GM12878 (cell line): Measurements from ENCODE around the gene ABTB1. TPM values are rescaled to one million over a fixed set of nuclear protein-coding genes. Genes with fewer than 3 reads are reported as not detected.

ENCODE experiments used
- ATAC-seq: fragments of 200-7000 bp; cut with Tn5 transposase; 3 replicates; pipeline ENCODE4 v1.9.1; 2020; ENCODE audit warnings: mild to moderate bottlenecking, moderate library complexity
- BruUV-seq: library from RNA; stranded (reverse); fragments of 400-500 nt; replicated peaks from 2 replicates; lab custom pipeline; 2021; lab: Mats Ljungman, UMichigan
- CTCF ChIA-PET: fragments of 300-600 bp; sonication (Branson Sonifier 250); formaldehyde crosslinking; extraction: SDS; loops from one replicate; lab custom pipeline; 2021; ENCODE audit warnings: inconsistent platforms; lab: Yijun Ruan, JAX
- POLR2A ChIA-PET: fragments of 350-600 bp; formaldehyde crosslinking; extraction: SDS; loops from one replicate; lab custom pipeline; 2021; ENCODE audit warnings: inconsistent platforms; lab: Charles Lee
- RAD21 ChIA-PET: fragments of 300-600 bp; sonication (Branson Sonifier 250); formaldehyde crosslinking; loops from one replicate; lab custom pipeline; 2023; ENCODE audit warnings: antibody characterized with exemption; ENCODE audit not compliant: unreplicated experiment; lab: Charles Lee
- SMC1A ChIA-PET: fragments of 300-600 bp; sonication (Branson Sonifier 250); formaldehyde crosslinking; loops from one replicate; lab custom pipeline; 2023; ENCODE audit not compliant: unreplicated experiment, uncharacterized antibody; lab: Charles Lee
- DNase-seq: peaks from one replicate; pipeline ENCODE4 v3.0.0-alpha.2; 2011; ENCODE audit warnings: low read depth, low spot score
- FAIRE-seq: peaks from 3 replicates; lab custom pipeline; 2011; peaks lifted over from hg19 to GRCh38; lab: Jason Lieb, UNC
- H2AFZ ChIP-seq: 2 replicates; pipeline ENCODE4 v1.6.0; 2011; ENCODE audit warnings: low read depth, low read length, control low read depth; ENCODE audit not compliant: control insufficient read depth
- H3K27ac ChIP-seq: 2 replicates; pipeline ENCODE4 v1.5.1; 2011; ENCODE audit warnings: control low read depth; ENCODE audit not compliant: control insufficient read depth, insufficient read depth
- H3K27me3 ChIP-seq, 2 experiments: replicated peaks in 1 of 2; 2 replicates each; pipeline versions ENCODE4 v1.6.0 to v1.6.1; 2011; ENCODE audit warnings: low read length in 1 of 2; ENCODE audit not compliant: control insufficient read depth in 2 of 2, insufficient read depth in 2 of 2
- H3K36me3 ChIP-seq, 2 experiments: 2 replicates each; pipeline ENCODE4 v1.5.1; 2011; ENCODE audit warnings: low read length in 1 of 2; ENCODE audit not compliant: control insufficient read depth in 2 of 2, insufficient read depth in 2 of 2
- H3K4me1 ChIP-seq: 2 replicates; pipeline ENCODE4 v1.6.1; 2011; ENCODE audit warnings: mild to moderate bottlenecking, low read length, moderate library complexity, mixed read lengths; ENCODE audit not compliant: control insufficient read depth, insufficient read depth
- H3K4me2 ChIP-seq: 2 replicates; pipeline ENCODE4 v1.6.0; 2011; ENCODE audit warnings: control low read depth; ENCODE audit not compliant: control insufficient read depth, insufficient read depth
- H3K4me3 ChIP-seq: fragments of 200-600 bp; sonication (generic); 2 replicates; pipeline ENCODE4 v1.5.1; 2016
- H3K79me2 ChIP-seq: 2 replicates; pipeline ENCODE4 v1.6.0; 2011; ENCODE audit warnings: low read length; ENCODE audit not compliant: control insufficient read depth, insufficient read depth
- H3K9ac ChIP-seq: 2 replicates; pipeline ENCODE4 v1.8.0; 2011; ENCODE audit warnings: low read length, control low read depth, mixed read lengths; ENCODE audit not compliant: control insufficient read depth, insufficient read depth
- H3K9me3 ChIP-seq: replicated peaks from 3 replicates; pipeline ENCODE4 v1.5.1; 2011; ENCODE audit warnings: mild to moderate bottlenecking, low read length; ENCODE audit not compliant: control insufficient read depth, insufficient read depth
- H4K20me1 ChIP-seq: 2 replicates; pipeline ENCODE4 v1.6.0; 2011; ENCODE audit not compliant: control insufficient read depth, insufficient read depth
- BCL11A ChIP-seq: IDR thresholded peaks from 2 replicates; pipeline ENCODE4 v1.6.1; 2011; ENCODE audit warnings: low read depth, low read length
- IRF4 ChIP-seq: IDR thresholded peaks from 2 replicates; pipeline ENCODE4 v1.6.1; 2011; ENCODE audit warnings: low read depth, low read length
- MEF2B ChIP-seq: fragments of 450-650 bp; IDR thresholded peaks from 2 replicates; pipeline ENCODE4 v1.6.1; 2018; ENCODE audit warnings: mild to moderate bottlenecking, moderate library complexity; ENCODE audit not compliant: partially characterized antibody, poor library complexity, severe bottlenecking
- RELB ChIP-seq: fragments of 450-650 bp; IDR thresholded peaks from 2 replicates; pipeline ENCODE4 v1.6.1; 2017; ENCODE audit warnings: low read depth, mild to moderate bottlenecking, moderate library complexity
- TCF3 ChIP-seq: IDR thresholded peaks from 2 replicates; pipeline ENCODE4 v1.6.1; 2012; ENCODE audit warnings: low read depth, mild to moderate bottlenecking, low read length, borderline replicate concordance; ENCODE audit not compliant: insufficient read depth
- ZBED1 ChIP-seq: IDR thresholded peaks from 2 replicates; pipeline ENCODE4 v1.6.1; 2016; ENCODE audit warnings: borderline replicate concordance
- ZSCAN29 ChIP-seq: fragments of 450-650 bp; IDR thresholded peaks from 2 replicates; pipeline ENCODE4 v1.6.1; 2017; ENCODE audit warnings: mild to moderate bottlenecking, moderate library complexity
- WGBS: methylation state at CpG from one replicate; pipeline ENCODE4 v1.1.6; 2016; ENCODE audit warnings: low lambda C conversion rate; ENCODE audit not compliant: insufficient replicate concordance, insufficient coverage; ENCODE audit errors: missing lambda C conversion rate; 5-methylcytosine and 5-hydroxymethylcytosine counted together
- in situ Hi-C: fragments of 300-500 bp; cut with MboI; formaldehyde crosslinking; loops from 9 replicates; pipeline ENCODE4 v1.14.3; 2018; ENCODE audit warnings: mixed read lengths
- intact Hi-C: fragments of 100-400 bp; cut with micrococcal nuclease; formaldehyde crosslinking; loops from one replicate; pipeline ENCODE4 v1.14.2; 2022; ENCODE audit not compliant: unreplicated experiment
- polyA plus RNA-seq, 11 experiments: library from polyadenylated mRNA; depleted of rRNA in 4 of 11; unstranded in 6 of 11; stranded (reverse) in 5 of 11; fragments of >200 nt; fragmentation: Nextera tagmentation in 4 of 11; fragmentation: Illumina TruSeq in 1 of 11; extraction: Ambion mirVana in 4 of 11; extraction: Trizol in 1 of 11; gene quantifications; 1 replicate in 1 of 11; 2 replicates in 10 of 11; pipeline versions ENCODE4 v1.2.1 to v1.2.3, GENCODE V29; 2011 to 2016; ENCODE audit warnings: inconsistent platforms in 2 of 11, missing spikeins in 2 of 11, low read depth in 1 of 11
- total RNA-seq, 4 experiments: library from RNA; depleted of rRNA in 3 of 4; stranded (reverse); fragments of >200 nt in 3 of 4; fragmentation: Illumina TruSeq in 1 of 4; extraction: Trizol in 1 of 4; gene quantifications; 2 replicates each; pipeline versions ENCODE4 v1.2.1 to v1.2.3, GENCODE V29; 2013 to 2021

Gene ABTB1
- total and polyA plus RNA-seq, 10 of the 15 experiments (the other 5 are each of a cell fraction or from before 2014, with no cell fraction given): 0.11 to 10.2 (median 7.1) TPM

- TF ChIP-seq MEF2B (no peak), RELB (no peak), BCL11A (no peak)
Measured at GRCh38 chr3:127669541-127670228, 3.1 kb upstream of the ABTB1 start (continued).

DNA sequence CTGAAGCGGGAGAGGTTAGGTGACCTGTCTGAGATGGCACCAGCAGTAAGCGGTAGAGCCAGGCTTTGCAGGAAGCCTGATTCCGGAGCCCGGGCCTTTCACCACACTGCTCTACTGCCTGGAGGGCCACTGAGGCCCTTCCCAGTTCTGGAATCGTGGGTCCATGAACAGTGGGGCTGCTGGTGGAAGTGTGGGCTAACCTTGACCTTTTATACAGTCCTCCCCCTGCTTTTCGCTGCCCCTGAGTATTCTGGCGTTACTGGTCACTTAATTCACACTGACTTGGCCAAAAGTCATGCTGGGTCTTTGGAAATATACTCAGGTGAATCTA, 2.6 kb upstream of the ABTB1 start:
- TF ChIP-seq TCF3: no peak
- no peak for TF ChIP-seq IRF4
- no peak for TF ChIP-seq ZBED1
- no peak for TF ChIP-seq ZSCAN29
- intact Hi-C loops (no loop called here), in situ Hi-C loops (no loop called here)
- Histone ChIP-seq H2AFZ (no peak overlapping the region), H3K9ac (no peak overlapping the region), H3K4me2 (no peak overlapping the region), H3K27ac (no peak overlapping the region), H3K27me3 (no peaks in the 10 kb centered on the region), H3K4me1 (peaks cover 11% of the 10 kb centered on the region; the same call in 1 of the 2 replicates), H3K9me3 (no peaks in the 10 kb centered on the region), H3K79me2 (peaks cover 7% of the 10 kb centered on the region), H3K4me3 (no peak overlapping the region), H4K20me1 (no peaks in the 10 kb centered on the region), H3K36me3 (no peaks in the 10 kb centered on the region)
- no peak for FAIRE-seq
- ChIA-PET CTCF (no interaction called here), POLR2A (no interaction called here), RAD21 (no interaction called here), SMC1A (no interaction called here)
- no TSS peak for BruUV-seq
- DNase-seq: no peak
- WGBS: 88% methylated on average over 7 of the region's 7 CpGs
- ATAC-seq: no peak
